HepG2 (cell line): Measurements from ENCODE around the gene ZDHHC18. TPM values are rescaled to one million over a fixed set of nuclear protein-coding genes. Genes with fewer than 3 reads are reported as not detected.

Experiments used
- ATAC-seq: fragments of 200-7000 bp; cut with Tn5 transposase; 3 replicates; pipeline ENCODE4 v1.9.1; 2020; ENCODE audit warnings: mild to moderate bottlenecking, moderate library complexity
- BruUV-seq: library from RNA; stranded (reverse); fragments of 400-500 nt; replicated peaks from 2 replicates; lab custom pipeline; 2021; lab: Mats Ljungman, UMichigan
- CTCF ChIA-PET: fragments of 300-600 bp; formaldehyde crosslinking; extraction: SDS; loops from one replicate; lab custom pipeline; 2021; ENCODE audit warnings: low total read pairs, inconsistent platforms, low intra/inter-chr PET ratio; lab: Yijun Ruan, JAX
- POLR2A ChIA-PET: fragments of 350-600 bp; sonication (Branson Sonifier 250); formaldehyde crosslinking; loops from one replicate; lab custom pipeline; 2020; ENCODE audit warnings: antibody characterized with exemption, inconsistent platforms; lab: Yijun Ruan, JAX
- DNase-seq: peaks from one replicate; pipeline ENCODE4 v3.0.0-alpha.2; 2015; ENCODE audit warnings: low spot score
- FAIRE-seq: peaks from 3 replicates; lab custom pipeline; 2011; peaks lifted over from hg19 to GRCh38; lab: Jason Lieb, UNC
- H2AFZ ChIP-seq: one replicate; pipeline ENCODE4 v1.6.1; 2011; ENCODE audit warnings: low read length, inconsistent platforms
- H3K27ac ChIP-seq: fragments of 300-600 bp; 3 replicates; pipeline ENCODE4 v1.8.0; 2011; ENCODE audit warnings: mixed run types, mild to moderate bottlenecking, mixed read lengths, low read length, inconsistent platforms; ENCODE audit not compliant: insufficient read depth; ENCODE audit errors: extremely low read length
- H3K27me3 ChIP-seq, 2 experiments: fragments of 200-600 bp in 1 of 2; 2 replicates in 1 of 2; 3 replicates in 1 of 2; pipeline versions ENCODE4 v1.6.0 to v1.8.0; 2011; ENCODE audit warnings: low read length in 2 of 2, mild to moderate bottlenecking in 2 of 2, moderate library complexity in 2 of 2, inconsistent platforms in 1 of 2; ENCODE audit not compliant: insufficient read depth in 2 of 2, control insufficient read depth in 1 of 2
- H3K36me3 ChIP-seq, 2 experiments: fragments of 200-600 bp in 1 of 2; replicated peaks in 1 of 2; 2 replicates in 1 of 2; 3 replicates in 1 of 2; pipeline versions ENCODE4 v1.5.1 to v1.8.0; 2011; ENCODE audit warnings: low read length in 2 of 2, inconsistent platforms in 1 of 2; ENCODE audit not compliant: insufficient read depth in 2 of 2, control insufficient read depth in 1 of 2
- H3K4me1 ChIP-seq: 2 replicates; pipeline ENCODE4 v1.5.1; 2012; ENCODE audit warnings: low read length, inconsistent platforms; ENCODE audit not compliant: insufficient read depth
- H3K4me2 ChIP-seq: 2 replicates; pipeline ENCODE4 v1.6.0; 2011; ENCODE audit warnings: low read depth, low read length, inconsistent platforms
- H3K4me3 ChIP-seq, 3 experiments: fragments of 200-600 bp in 1 of 3; sonication (generic), shearing (Covaris generic) in 1 of 3; replicated peaks in 1 of 3; 2 replicates each; pipeline ENCODE4 v1.5.1; 2011 to 2016; ENCODE audit warnings: low read length in 3 of 3, inconsistent platforms in 2 of 3, low read depth in 2 of 3, mild to moderate bottlenecking in 2 of 3, control low read depth in 1 of 3, mixed read lengths in 1 of 3; ENCODE audit not compliant: insufficient read depth in 1 of 3
- H3K79me2 ChIP-seq: one replicate; pipeline ENCODE4 v1.6.1; 2011; ENCODE audit warnings: low read length, inconsistent platforms; ENCODE audit not compliant: insufficient read depth
- H3K9ac ChIP-seq: 2 replicates; pipeline ENCODE4 v1.6.0; 2011; ENCODE audit warnings: mild to moderate bottlenecking, low read depth, low read length, inconsistent platforms; ENCODE audit not compliant: insufficient read depth
- H3K9me3 ChIP-seq: 2 replicates; pipeline ENCODE4 v1.5.1; 2012; ENCODE audit warnings: mild to moderate bottlenecking, low read length
- H4K20me1 ChIP-seq: 2 replicates; pipeline ENCODE4 v1.6.0; 2011; ENCODE audit warnings: inconsistent platforms, mild to moderate bottlenecking, low read length, moderate library complexity; ENCODE audit not compliant: insufficient read depth
- AGO1 ChIP-seq: fragments of 200-400 bp; formaldehyde crosslinking; IDR thresholded peaks from 2 replicates; pipeline ENCODE4 v1.6.1; 2017; ENCODE audit warnings: mild to moderate bottlenecking, low read depth, low read length, moderate library complexity; ENCODE audit not compliant: poor library complexity, severe bottlenecking
- AKNA ChIP-seq: sonication (generic); formaldehyde crosslinking; IDR thresholded peaks from 2 replicates; pipeline ENCODE4 v1.4.0; 2020; ENCODE audit warnings: missing genetic modification reagents, borderline replicate concordance
- HIVEP1 ChIP-seq: sonication (generic); formaldehyde crosslinking; IDR thresholded peaks from 2 replicates; pipeline ENCODE4 v1.4.0; 2020; ENCODE audit warnings: mild to moderate bottlenecking, missing genetic modification reagents
- SALL2 ChIP-seq: sonication (generic); formaldehyde crosslinking; IDR thresholded peaks from 2 replicates; pipeline ENCODE4 v1.8.1; 2023; ENCODE audit warnings: mild to moderate bottlenecking, missing genetic modification reagents, inconsistent platforms
- SMARCE1 ChIP-seq: fragments of 450-650 bp; IDR thresholded peaks from 2 replicates; pipeline ENCODE4 v1.6.1; 2017; ENCODE audit warnings: borderline replicate concordance
- SOX13 ChIP-seq, 3 experiments: fragments of 450-650 bp in 1 of 3; sonication (generic) in 1 of 3; formaldehyde crosslinking in 1 of 3; IDR thresholded peaks in 2 of 3; conservative IDR thresholded peaks in 1 of 3; 2 replicates each; pipeline versions ENCODE4 v1.5.0 to v1.6.1; 2016 to 2020; ENCODE audit warnings: antibody characterized with exemption in 1 of 3, mild to moderate bottlenecking in 1 of 3, missing compliant biosample characterization in 1 of 3, missing genetic modification reagents in 1 of 3, moderate library complexity in 1 of 3
- SRF ChIP-seq: IDR thresholded peaks from 2 replicates; pipeline ENCODE4 v1.6.1; 2011; ENCODE audit warnings: mild to moderate bottlenecking, low read depth, low read length, moderate library complexity
- ZMYM3 ChIP-seq: sonication (generic); formaldehyde crosslinking; IDR thresholded peaks from 2 replicates; pipeline ENCODE4 v1.5.1; 2020; ENCODE audit warnings: mild to moderate bottlenecking, missing genetic modification reagents
- ZNF121 ChIP-seq: sonication (generic); formaldehyde crosslinking; IDR thresholded peaks from 2 replicates; pipeline ENCODE4 v1.5.0; 2020; ENCODE audit warnings: mild to moderate bottlenecking, missing genetic modification reagents
- ZNF124 ChIP-seq: sonication (generic); formaldehyde crosslinking; IDR thresholded peaks from 2 replicates; pipeline ENCODE4 v1.4.0; 2020; ENCODE audit warnings: missing genetic modification reagents
- ZNF230 ChIP-seq: sonication (generic); formaldehyde crosslinking; IDR thresholded peaks from 2 replicates; pipeline ENCODE4 v1.4.0; 2020; ENCODE audit warnings: mild to moderate bottlenecking, missing genetic modification reagents
- ZNF563 ChIP-seq: sonication (generic); formaldehyde crosslinking; IDR thresholded peaks from 2 replicates; pipeline ENCODE4 v1.8.0; 2022; ENCODE audit warnings: mild to moderate bottlenecking, moderate library complexity, missing genetic modification reagents
- ZNF75D ChIP-seq: sonication (generic); formaldehyde crosslinking; IDR thresholded peaks from 2 replicates; pipeline ENCODE4 v1.8.1; 2023; ENCODE audit warnings: missing genetic modification reagents, mild to moderate bottlenecking, borderline replicate concordance
- WGBS: methylation state at CpG from one replicate; pipeline ENCODE4 v1.1.6; 2017; ENCODE audit warnings: low lambda C conversion rate; 5-methylcytosine and 5-hydroxymethylcytosine counted together
- in situ Hi-C: cut with HindIII; loops from 2 replicates; pipeline ENCODE4 v1.10.0; 2017; ENCODE audit warnings: low pct_unique_long_range_greater_than_20kb; ENCODE audit not compliant: extremely low pct_ligation_motif_present
- intact Hi-C: fragments of 100-400 bp; cut with micrococcal nuclease; formaldehyde crosslinking; loops from one replicate; pipeline ENCODE4 v1.10.0; 2022; ENCODE audit not compliant: unreplicated experiment
- polyA plus RNA-seq, 8 experiments: library from polyadenylated mRNA; depleted of rRNA in 3 of 8; stranded (reverse) in 7 of 8; unstranded in 1 of 8; fragments of >200 nt; fragmentation: Illumina TruSeq in 4 of 8; extraction: Trizol in 4 of 8; gene quantifications; 2 replicates each; pipeline versions ENCODE4 v1.2.1 to v1.2.3, GENCODE V29; 2011 to 2016; ENCODE audit warnings: low read depth in 4 of 8, missing spikeins in 1 of 8, mixed read lengths in 1 of 8; ENCODE audit not compliant: insufficient read depth in 1 of 8
- total RNA-seq, 5 experiments: library from RNA; depleted of rRNA; stranded (reverse); fragments of >200 nt; fragmentation: Illumina TruSeq; extraction: Trizol; gene quantifications; 2 replicates each; pipeline ENCODE4 v1.2.3, GENCODE V29; 2016; ENCODE audit warnings: low read depth in 1 of 5

ZDHHC18 gene
- total and polyA plus RNA-seq, 2 of the 13 experiments (the other 11 are each of a cell fraction or from before 2014, with no cell fraction given), result 13.2 to 35.3 TPM

- CTCF ChIA-PET, result no interaction called here
- H3K4me1 ChIP-seq, result peaks cover 8% of the 10 kb centered on the region
- POLR2A ChIA-PET, result no interaction called here
- H3K36me3 ChIP-seq, result no peaks in the 10 kb centered on the region
- H4K20me1 ChIP-seq, result no peaks in the 10 kb centered on the region
- DNase-seq (no peak), ATAC-seq (no peak), FAIRE-seq (no peak)
- no peak overlapping the region for H3K9ac ChIP-seq
- BruUV-seq, result no TSS peak
- no peaks in the 10 kb centered on the region for H3K27me3 ChIP-seq
- intact Hi-C loops, result loop anchor here (5.0 kb wide), 1 partner anchor 62 kb away; no protein-coding TSS in a partner anchor
- H3K4me3 ChIP-seq, result no peak overlapping the region
- TF ChIP-seq SRF (no peak), ZNF121 (CRISPR knock-in tag) (peak; percentile 41; the same call in 1 of the 2 replicates), AGO1 (no peak), SMARCE1 (no peak), ZNF230 (CRISPR knock-in tag) (no peak)
- no peaks in the 10 kb centered on the region for H3K9me3 ChIP-seq
- in situ Hi-C loops, result no loop called here
- H3K4me2 ChIP-seq, result no peak overlapping the region
- 29% methylated on average over 3 of the region's 3 CpGs for WGBS
- no peaks in the 10 kb centered on the region for H3K79me2 ChIP-seq
- no peak overlapping the region for H2AFZ ChIP-seq
- no peak overlapping the region for H3K27ac ChIP-seq
These were observed 11.6 kb upstream of the ZDHHC18 start for GRCh38 chr1:26814893-26815292.

GRCh38 chr1:26820784-26821269 is 5.7 kb upstream of the ZDHHC18 start:
- CTCF ChIA-PET, result no interaction called here
- FAIRE-seq (no peak), DNase-seq (peak; percentile 52), ATAC-seq (peak; percentile 84)
- no peaks in the 10 kb centered on the region for H3K36me3 ChIP-seq
- intact Hi-C loops, result no loop called here
- peak overlapping the region; percentile 1 for H3K27ac ChIP-seq
- H3K27me3 ChIP-seq, result no peaks in the 10 kb centered on the region; a peak in 1 of 5 replicates
- peaks cover 42% of the 10 kb centered on the region for H3K4me1 ChIP-seq
- in situ Hi-C loops, result no loop called here
- no TSS peak for BruUV-seq
- no peaks in the 10 kb centered on the region for H4K20me1 ChIP-seq
- H3K9ac ChIP-seq, result no peak overlapping the region
- H3K4me2 ChIP-seq, result peak overlapping the region; percentile 51
- H3K4me3 ChIP-seq, result peak overlapping the region; percentile 15 to 35 (median 32); a peak in 4 of 6 replicates
- H3K9me3 ChIP-seq, result no peaks in the 10 kb centered on the region
- POLR2A ChIA-PET, result interaction anchor here (0.7 to 1.4 kb wide), 8 partner anchors 11 to 128 kb away, joined by 3 to 6 read pairs (median 4); partner anchors contain the start of genes GPN2 and NR0B2
- H2AFZ ChIP-seq, result no peak overlapping the region
- H3K79me2 ChIP-seq, result no peaks in the 10 kb centered on the region
- WGBS, result 0% methylated on average over 4 of the region's 4 CpGs
- TF ChIP-seq ZNF124 (CRISPR knock-in tag) (0 out of 2 replicates have a peak, but pooled peaks have one; percentile 19), ZNF563 (CRISPR knock-in tag) (no peak), SOX13 (IDR thresholded peaks at IDR 0.05) (no peak), SOX13 (CRISPR knock-in tag; conservative IDR thresholded peaks at IDR 0.05 in 1 of 2, IDR thresholded peaks at IDR 0.05 in 1 of 2) (0 out of 4 replicates have a peak, but pooled peaks of 1 of the 2 experiments have one; percentile 0), ZMYM3 (CRISPR knock-in tag) (peak; percentile 39; the same call in 1 of the 2 replicates), AKNA (CRISPR knock-in tag) (no peak), SRF (peak; percentile 80), HIVEP1 (CRISPR knock-in tag) (no peak), ZNF75D (CRISPR knock-in tag) (no peak), SALL2 (CRISPR knock-in tag) (no peak)
